Central memory CD4-positive, alpha-beta T cell (primary cell): ENCODE data around the gene NT5E.

Source experiments
- DNase-seq: peaks from one replicate; pipeline ENCODE4 v3.0.0; 2022

Gene NT5E

DNA sequence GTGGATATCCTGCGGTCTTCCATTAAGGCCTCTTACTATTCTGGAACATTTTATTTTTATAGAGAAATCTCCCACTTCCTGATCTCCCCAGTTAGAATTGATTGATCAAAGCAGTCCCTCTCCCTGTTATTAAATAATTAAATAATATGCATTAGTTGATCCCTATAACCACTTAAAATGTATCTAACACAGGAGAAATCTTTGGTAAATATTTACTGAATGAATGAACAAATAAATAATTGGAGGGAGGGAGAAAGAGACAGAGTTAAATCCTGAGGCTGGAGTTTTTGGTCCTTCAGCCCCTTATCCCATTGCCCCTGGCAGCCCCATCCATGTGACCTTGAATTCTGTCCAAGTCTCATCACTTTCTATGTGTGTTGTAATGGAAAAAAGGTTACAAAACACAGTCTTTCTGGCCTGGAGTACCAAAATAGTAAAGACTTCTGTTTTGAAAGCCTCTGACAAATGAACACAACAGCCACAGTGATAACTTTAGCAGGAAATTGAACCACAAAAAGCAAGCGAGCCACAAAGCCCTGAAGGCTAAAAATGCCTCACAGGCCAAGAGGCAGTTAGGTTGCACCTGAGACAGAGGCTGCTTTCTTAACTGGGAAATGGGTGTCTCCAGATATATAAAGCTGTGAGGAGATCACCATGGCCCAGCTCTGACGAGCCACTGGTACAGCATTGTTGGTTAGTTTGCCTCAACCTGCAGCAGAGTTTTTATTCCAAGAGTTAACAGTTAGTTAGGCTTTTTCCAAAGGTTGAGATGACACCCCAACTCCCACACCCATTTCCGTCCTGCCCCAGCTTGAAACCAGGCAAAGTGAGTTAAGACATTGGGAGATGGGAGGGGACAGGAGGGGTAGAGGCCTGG, 11.3 kb downstream of the NT5E start:
- peak; percentile 14 for DNase-seq

DNA sequence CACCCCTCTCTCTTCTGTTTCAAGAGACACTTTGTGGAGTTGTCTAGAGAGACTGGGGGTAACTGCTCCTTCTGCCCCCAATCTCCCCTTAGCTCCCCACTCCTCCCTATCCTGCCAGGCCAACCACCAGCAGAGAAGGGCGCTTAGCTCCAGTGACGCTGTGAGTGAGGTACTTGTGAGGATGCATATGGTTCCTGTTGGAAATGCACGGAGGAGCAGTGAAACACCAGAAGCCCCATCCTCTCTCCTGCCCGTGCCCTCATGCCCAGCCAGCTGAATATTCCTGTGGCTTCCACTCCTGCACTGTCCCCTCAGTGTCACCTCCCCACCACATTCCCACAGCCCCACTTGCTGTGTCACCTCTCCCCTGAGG, 11.9 kb downstream of the NT5E start:
- no peak for DNase-seq

DNA sequence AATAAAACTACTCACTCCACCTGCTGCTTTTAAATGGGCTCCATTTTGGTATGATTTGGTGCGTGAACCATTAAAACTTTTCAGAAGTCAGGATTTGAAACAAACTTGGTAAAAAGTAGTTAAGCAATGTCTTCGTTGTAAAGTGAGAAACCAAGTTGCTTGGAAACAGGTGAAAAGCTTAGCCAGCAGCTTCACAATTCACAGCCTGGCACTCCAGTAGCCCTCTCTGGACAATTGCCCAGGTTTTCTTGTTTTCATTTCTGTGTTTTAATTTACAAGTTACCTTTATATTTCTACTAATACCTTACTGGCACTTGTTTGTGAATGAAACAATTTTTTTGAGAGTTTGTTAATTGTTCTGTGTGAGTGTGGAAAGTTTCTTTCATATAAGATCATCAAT, 12.8 kb downstream of the NT5E start:
- DNase-seq, result no peak

DNA sequence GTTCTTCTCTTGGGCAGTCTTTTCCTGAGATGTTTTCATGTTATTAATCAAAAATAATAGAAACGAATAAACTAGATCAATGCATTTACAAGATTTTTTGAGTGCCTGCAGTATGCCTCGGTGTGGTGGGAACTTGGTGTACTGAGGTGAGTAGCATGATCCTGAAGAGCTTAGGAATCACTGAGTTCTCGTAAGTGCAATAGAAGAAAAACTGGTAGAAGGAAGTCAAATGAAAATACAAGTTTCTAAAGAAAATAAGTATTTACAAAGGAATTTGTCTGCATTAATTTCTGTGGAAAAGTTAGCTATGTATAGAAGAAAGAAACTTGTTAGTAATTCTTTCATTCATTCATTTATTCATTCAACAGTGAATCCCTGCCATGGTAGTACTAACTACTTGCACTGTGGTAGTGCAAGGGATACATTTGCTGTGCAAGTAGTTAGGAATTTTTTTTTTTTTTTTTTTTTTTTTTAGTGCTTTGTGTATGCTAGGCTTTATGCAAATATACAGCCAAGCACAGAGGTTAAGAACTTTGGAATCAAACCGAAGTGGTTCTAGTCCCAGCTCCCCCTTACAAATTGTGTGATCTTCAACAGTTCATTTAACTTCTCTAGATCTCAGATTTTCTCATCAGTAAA, 13.9 kb downstream of the NT5E start:
- no peak for DNase-seq

DNA sequence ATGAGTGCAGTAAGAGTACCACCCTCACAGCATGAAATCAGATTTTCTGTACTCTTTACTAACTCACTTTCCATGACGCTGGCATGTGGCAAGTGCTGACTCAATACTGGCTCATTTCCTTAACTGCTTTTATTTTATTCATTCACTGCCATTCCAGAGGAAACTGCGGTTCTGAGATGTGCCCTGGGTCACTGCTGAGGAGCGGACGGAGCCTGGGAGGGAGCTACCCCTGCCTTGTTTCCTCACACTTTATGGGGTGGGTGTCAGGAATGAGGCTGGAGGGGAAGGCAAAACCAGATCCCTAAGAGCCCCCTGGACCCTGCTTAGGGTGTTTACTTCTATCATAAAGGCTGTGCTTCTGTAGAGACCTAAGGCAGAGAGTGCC, 14.4 kb downstream of the NT5E start:
- DNase-seq, result no peak

DNA sequence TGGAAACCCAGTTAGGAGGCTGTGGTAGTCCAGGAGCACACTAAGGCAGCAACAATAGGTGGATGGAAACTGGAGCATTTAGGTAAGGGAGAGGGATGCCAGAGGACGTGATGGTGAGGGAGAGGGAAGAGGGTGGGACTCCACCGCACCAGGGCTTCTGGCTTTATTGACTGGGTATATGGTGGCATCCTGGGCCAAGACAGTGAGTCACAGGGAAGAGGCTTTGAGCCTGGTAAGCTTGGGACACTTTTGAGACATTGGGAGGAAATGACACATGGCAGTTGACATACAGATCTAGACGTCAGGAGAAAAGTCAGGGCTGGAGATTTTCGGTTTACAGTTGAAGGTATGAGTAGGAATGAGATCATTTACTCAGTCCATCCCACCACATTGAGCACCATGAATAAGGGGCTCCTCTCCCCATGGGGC, 14.9 kb downstream of the NT5E start:
- no peak for DNase-seq

DNA sequence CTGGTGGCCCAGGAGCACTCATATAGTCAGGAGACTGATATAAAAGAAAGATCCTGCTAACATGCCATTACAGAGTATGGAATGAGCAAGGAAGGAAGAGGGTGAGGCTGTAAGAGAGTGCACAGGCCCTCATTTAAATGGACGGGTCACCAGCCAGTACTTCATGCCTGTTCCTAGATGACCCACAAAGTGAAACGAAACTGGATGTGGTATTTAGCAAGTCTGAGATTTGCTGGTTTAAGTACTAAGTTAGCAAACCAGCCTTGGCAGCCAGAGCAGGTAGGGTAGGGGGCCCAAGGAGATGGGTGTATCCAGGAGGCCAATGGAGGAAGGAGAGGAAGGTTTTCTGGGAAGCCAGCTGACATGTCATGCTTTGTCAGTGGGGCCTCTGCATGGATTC, 15.9 kb downstream of the NT5E start:
- DNase-seq, result no peak

DNA sequence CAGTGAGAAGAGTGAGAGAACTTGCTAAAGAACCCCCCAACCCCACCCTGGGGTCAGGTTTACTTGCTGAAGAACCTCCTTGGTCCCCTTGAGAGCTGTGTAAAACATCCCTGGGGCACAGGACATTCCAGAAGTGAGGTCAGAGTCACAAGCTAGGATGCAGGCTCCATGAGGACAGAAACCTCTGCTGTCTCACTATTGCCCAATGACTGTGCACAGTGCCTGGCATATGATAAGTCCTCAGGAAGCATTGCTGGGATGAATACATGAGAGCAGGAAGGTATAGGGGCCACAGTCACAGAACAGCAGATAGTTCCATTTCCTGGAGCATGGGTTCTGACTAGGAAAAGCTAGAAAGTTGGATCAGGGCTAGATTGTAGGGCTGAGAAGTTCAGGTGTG, 18.4 kb downstream of the NT5E start:
- DNase-seq, result no peak

DNA sequence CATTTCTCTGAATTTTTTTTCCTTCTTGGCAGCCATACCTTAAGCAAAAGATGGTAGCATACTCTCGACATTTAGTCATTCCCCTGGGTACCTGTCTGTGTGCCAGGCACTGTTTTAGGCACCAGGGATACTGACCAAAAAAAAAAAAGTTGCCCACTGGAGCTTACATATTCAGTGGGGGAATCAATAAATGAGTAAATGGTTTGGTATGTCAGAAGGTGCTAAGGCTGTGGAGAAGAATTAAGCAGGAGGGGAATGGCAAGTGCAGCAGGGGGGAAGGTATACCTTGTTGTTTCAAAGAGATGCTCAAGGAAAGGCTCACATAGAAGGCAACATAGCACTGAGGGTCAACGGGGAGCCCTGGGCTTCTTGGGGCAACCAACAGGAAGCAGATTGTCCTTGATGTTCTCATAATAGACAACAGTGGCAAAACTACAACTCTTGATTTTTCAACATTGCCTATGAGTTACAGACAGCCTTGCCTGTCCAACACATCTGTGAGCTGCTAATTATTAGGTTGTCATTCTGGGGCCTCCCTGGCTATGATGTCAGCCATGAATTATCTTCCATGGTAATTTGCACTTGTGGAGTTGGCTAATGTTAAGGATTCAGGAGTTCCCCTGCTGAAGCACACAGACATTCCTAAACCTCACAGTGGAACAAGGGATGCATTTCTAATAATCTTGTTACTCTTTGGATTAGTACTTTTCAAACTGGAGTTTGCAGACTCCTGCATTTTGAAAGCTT, 19.6 kb downstream of the NT5E start:
- no peak for DNase-seq

DNA sequence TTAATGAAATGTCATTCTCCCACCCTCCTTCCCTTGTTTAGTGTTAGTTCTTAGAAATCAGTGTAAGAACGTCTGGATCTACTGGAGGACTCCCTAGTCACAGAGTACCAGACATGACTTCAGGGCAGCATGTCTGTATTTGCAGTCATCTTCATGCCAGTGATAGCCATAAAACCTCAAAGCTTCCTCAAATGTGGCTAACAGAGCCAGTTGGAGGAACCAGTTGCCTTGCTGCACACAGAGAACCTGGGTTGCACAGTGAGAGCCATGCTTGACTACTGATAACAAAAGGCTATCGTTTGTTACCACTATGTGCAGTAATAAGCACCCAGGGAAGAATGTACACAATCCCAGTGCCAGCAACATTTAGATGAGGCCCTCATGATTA, 20.1 kb downstream of the NT5E start:
- DNase-seq, result no peak

DNA sequence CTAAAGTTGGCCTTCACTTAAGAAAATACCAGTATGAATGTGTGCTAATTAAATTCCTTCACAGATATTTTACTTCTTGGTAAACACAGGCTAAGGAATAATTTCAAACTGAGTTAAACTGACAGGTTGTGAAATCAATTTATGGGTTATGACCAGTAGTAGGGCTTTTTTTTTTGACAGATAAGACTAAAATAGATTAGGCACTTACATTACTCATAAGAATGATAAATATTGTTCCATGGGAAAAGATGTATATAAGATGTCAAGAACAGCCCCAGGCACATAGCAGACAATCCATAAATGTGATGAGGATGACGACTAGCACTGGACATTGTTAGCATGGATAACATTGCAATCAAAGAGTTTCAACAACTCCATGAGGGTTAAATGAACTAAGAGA, 22.9 kb downstream of the NT5E start:
- no peak for DNase-seq

DNA sequence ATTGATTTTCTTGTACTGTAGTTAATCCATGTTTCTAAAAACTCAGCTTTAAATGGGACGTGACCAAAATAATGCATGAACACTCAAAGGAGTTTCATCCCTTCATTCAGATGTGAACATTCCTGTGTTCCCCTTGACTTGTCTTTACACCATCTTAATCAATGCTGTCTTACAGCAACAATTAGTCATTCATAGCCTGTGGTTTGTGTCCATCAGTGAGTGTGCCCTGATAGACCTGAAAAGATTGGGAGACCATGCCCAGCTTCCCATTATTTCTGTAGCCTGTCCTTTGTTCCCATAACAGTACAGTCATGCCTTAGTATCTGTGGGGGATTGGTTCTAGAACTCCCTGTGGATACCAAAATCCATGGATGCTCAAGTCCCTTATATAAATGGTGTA, 23.9 kb downstream of the NT5E start:
- DNase-seq, result no peak

DNA sequence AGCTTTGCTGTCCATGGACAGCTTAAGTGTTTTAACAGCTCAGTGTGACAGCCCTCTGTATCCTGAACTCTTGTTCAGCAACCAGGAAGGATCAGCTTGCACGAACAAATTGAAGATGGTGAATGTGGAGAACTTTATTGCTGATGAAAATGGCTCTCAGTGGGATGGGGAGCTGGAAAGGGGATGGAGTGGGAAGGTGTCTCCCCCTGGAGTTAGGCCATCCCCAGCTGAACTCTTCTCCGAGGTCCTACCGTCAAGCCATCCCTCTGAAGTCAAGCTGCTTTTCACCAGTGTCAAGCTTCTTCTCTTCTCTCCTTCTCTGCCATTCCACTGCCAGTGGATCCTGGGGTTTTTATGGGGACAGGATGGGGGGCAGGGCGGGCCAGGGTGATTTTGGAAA, 26.6 kb downstream of the NT5E start:
- no peak for DNase-seq

DNA sequence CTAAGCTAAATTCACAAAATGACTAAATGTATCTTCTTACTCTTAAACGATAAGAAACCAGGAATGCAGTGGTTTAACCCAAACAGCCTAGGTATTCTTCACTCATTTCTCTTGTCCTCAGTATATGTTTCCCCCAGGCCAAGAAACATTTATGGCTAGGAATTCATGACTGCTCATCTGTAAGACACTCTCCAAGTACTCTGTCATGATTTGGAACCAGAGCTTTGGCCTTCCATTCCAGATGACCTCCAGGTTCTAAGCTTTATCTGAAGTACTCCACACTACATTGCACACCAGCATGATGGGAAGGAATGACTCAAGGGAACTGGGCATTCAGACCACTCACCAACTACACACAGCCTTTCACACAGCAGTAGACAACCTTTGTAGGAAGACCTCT, 29.3 kb downstream of the NT5E start:
- no peak for DNase-seq

DNA sequence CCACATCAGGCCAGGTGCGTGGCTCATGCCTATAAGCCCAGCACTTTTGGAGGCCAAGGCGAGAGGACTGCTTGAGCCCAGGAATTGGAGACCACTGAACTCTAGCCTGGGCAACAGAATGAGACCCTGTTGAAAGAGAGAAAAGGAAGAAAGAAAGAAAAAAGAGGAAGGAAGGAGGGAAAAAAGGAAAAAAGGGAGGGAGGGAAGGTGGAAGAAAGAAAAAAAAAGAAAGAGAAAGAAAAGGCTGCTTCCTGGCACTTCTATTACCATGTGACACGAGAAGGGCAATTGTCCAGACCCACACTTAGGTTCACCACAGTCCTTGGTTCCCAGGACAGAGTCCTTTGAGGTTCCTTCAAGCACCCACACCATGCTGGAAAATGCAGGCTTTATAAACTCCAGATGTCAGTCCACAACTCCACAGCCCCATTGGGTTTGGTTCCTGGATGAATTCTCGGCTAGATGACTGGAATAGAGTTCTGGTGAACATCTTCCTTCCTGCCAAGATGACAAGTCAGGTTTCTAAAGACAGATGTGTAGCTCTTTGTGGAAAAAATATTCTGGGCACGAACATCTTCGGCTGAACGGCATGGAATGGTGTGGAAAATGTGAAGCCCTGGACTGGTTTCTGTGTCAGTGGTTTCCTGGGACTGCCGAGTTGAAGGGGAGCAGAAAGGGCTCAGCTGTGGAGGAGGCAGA, 32.5 kb downstream of the NT5E start:
- DNase-seq, result no peak

DNA sequence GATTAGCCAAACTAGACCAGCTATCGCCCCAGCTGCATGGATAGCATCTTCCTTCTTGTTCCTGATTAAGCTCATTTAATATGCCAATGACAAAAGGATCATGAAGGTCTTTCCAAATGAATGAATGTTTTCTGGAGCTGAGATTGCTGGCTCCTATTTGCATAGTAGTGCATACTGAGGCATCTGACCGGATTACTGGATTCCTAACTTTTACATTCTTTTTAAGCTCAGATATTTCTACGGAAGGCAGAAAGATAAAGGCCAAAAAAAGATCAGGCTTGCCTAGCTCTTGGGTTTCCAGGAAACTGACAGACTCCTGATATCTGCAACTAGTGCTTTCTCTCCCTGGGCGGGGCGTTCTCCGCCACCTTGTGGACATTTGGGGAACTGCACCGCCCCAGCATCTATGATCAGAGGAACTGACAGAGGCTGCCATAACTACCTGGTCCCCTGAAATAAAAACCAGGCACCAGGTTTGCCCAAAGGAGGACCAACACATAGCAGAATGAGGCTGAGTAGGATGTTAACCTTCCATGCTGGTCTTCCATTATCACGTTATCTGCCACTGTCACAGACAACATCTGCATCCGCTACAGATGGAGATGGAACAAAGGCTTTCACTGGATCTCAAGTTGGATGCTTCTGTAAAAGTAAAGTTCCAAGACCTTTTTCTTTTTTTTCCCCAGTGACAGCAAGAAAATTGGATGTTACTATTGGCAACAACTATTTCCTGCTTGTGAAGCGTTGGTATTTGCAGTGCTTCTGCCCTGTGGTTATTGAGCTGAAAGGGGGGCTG, 33.2 kb downstream of the NT5E start:
- DNase-seq, result peak; percentile 47

DNA sequence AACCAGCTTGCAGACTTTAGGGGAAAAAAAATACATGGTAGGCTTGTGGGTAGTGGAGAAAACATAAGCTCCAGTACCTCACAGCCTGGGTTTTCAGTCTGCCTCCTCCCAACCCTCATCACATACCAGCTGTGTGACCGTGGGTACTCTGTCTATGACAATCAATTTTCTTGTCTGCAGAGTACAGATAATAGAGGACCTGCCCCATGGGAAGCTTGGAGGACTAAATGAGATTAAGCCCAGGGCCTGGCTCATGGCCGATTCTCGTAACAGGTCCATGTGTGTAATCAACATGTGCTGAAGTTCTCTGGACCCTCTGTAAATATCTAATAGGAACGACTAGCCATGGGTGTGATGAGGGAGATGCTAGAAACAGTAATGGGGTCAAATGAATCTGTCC, 34.0 kb downstream of the NT5E start:
- DNase-seq, result no peak

DNA sequence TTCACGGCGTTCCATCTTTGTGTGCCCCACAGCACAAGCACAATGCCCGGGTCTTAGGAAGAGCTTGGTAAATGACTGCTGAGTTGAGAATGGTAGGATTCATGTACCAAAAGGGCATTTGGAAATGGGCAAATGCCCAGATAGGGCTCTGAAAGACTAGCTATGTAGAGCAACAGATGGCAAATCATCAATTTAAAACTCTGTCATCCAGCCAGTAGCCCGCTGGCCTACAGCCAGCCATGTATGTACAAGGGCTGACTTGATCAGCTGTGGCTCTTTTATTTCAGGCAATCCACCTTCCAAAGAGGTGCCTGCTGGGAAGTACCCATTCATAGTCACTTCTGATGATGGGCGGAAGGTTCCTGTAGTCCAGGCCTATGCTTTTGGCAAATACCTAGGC, 35.1 kb downstream of the NT5E start:
- DNase-seq, result no peak

DNA sequence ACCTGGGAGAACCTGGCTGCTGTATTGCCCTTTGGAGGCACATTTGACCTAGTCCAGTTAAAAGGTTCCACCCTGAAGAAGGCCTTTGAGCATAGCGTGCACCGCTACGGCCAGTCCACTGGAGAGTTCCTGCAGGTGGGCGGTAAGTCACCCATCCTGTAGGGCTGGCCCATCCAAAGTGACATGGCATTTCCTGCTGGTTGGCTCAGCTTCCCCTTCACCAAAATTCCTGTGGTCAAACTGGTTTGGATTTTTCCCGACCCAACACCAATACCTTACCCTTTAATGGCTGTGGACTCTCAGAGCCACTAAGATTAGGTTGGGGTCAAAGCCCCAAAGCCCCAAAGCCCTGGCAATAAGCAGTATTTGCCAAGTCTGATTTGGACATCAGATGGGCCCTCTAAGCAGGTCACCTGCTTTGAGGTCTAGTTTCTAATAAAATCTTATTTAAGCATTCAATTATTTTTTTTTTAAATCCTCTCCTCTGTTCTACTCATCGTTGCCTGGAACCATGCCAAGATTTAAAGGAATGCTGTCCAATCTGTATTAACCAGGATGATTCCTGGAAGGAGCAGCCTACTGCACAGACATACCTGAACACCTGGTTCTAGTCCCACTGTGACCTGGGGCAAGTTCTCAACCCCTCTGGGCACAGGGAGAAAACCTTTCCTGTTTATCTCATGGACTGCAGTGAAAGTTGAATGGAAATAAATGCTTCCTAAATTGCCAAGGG, 40.8 kb downstream of the NT5E start:
- no peak for DNase-seq

DNA sequence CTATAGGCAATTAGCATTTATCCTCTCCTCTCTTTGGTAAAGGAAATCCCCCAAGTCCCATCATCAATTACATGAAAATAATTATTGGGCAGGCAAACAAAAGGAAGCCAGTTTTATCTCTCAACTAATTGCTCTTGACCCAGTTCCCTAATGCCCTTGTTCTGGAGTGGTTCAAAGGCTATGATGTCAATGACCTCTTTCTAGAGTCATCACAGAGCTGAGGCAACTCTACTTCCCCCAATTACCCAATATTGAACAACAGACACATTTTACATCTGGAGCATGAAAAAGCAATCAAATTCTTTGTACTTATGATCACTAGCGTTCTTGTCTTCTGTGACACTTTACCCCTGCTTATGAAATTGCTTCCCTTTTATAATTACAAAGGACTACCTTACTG, 43.5 kb downstream of the NT5E start:
- no peak for DNase-seq
